Panc1 (cell line): ENCODE results near the gene POLE. TPM values are rescaled to one million over a fixed set of nuclear protein-coding genes. Genes with fewer than 3 reads are reported as not detected.

Experiments used
- ATAC-seq: fragments of 200-7000 bp; cut with Tn5 transposase; 2 replicates; pipeline ENCODE4 v1.9.1; 2020; ENCODE audit warnings: mild to moderate bottlenecking, moderate library complexity
- BruUV-seq: library from RNA; stranded (reverse); fragments of 400-500 nt; replicated peaks from 2 replicates; lab custom pipeline; 2021; lab: Mats Ljungman, UMichigan
- CTCF ChIA-PET: fragments of 300-600 bp; sonication (Branson Sonifier 250); formaldehyde crosslinking; loops from one replicate; lab custom pipeline; 2022; ENCODE audit warnings: antibody characterized with exemption; lab: Charles Lee
- POLR2A ChIA-PET: fragments of 300-600 bp; sonication (Branson Sonifier 250); formaldehyde crosslinking; loops from one replicate; lab custom pipeline; 2022; ENCODE audit warnings: antibody characterized with exemption; lab: Charles Lee
- DNase-seq: peaks from one replicate; pipeline ENCODE4 v3.0.0-alpha.2; 2010; ENCODE audit warnings: low read depth, low spot score
- H3K27ac ChIP-seq: 2 replicates; pipeline ENCODE4 v1.5.1; 2011; ENCODE audit warnings: mild to moderate bottlenecking, low read length, inconsistent platforms
- H3K27me3 ChIP-seq: fragments of 200-500 bp; sonication (Bioruptor generic); 2 replicates; pipeline ENCODE4 v1.6.0; 2014; ENCODE audit warnings: low read length, inconsistent platforms; ENCODE audit not compliant: control insufficient read depth, insufficient read depth
- H3K36me3 ChIP-seq: fragments of 200-500 bp; sonication (Bioruptor generic); 2 replicates; pipeline ENCODE4 v1.5.1; 2014; ENCODE audit warnings: inconsistent platforms, mild to moderate bottlenecking, low read length, moderate library complexity; ENCODE audit not compliant: control insufficient read depth, insufficient read depth
- H3K4me1 ChIP-seq: 2 replicates; pipeline ENCODE4 v1.5.1; 2011; ENCODE audit warnings: inconsistent platforms, mild to moderate bottlenecking, low read length, moderate library complexity; ENCODE audit not compliant: control insufficient read depth, insufficient read depth
- H3K4me3 ChIP-seq, 2 experiments: 2 replicates each; pipeline ENCODE4 v1.5.1; 2011 to 2012; ENCODE audit warnings: low read depth in 2 of 2, low read length in 2 of 2, mild to moderate bottlenecking in 2 of 2, inconsistent platforms in 1 of 2, moderate library complexity in 1 of 2
- H3K9me3 ChIP-seq: fragments of 200-500 bp; sonication (Bioruptor generic); 2 replicates; pipeline ENCODE4 v1.5.1; 2014; ENCODE audit warnings: low read depth, mild to moderate bottlenecking, inconsistent platforms, low read length, moderate library complexity; ENCODE audit not compliant: control insufficient read depth, insufficient read depth
- POLR2AphosphoS5 ChIP-seq: IDR thresholded peaks from 2 replicates; pipeline ENCODE4 v1.6.1; 2012; ENCODE audit warnings: mild to moderate bottlenecking, low read depth, low read length, moderate library complexity
- SIN3A ChIP-seq: IDR thresholded peaks from 2 replicates; pipeline ENCODE4 v1.6.1; 2012; ENCODE audit warnings: low read depth, mild to moderate bottlenecking, low read length, moderate library complexity, borderline replicate concordance; ENCODE audit not compliant: insufficient read depth
- TCF7L2 ChIP-seq: IDR thresholded peaks from 2 replicates; pipeline ENCODE4 v1.6.1; 2011; ENCODE audit warnings: mild to moderate bottlenecking, low read depth, low read length, inconsistent platforms
- in situ Hi-C: cut with HindIII; loops from 2 replicates; pipeline ENCODE4 v1.10.0; 2016; ENCODE audit warnings: low sequenced_read_pairs, low pct_unique_long_range_greater_than_20kb
- intact Hi-C: fragments of 100-400 bp; cut with micrococcal nuclease; formaldehyde crosslinking; loops from one replicate; pipeline ENCODE4 v1.10.0; 2022; ENCODE audit not compliant: unreplicated experiment
- total RNA-seq: library from RNA; stranded (reverse); gene quantifications from one replicate; pipeline ENCODE4 v1.2.1, GENCODE V29; 2021; ENCODE audit not compliant: unreplicated experiment
- TF ChIP-seq, protein P1 (sequence below): fragments of 450-650 bp; IDR thresholded peaks from 2 replicates; pipeline ENCODE4 v1.5.1; 2017; ENCODE audit warnings: mild to moderate bottlenecking
- TF ChIP-seq, protein P2 (sequence below), 2 experiments: IDR thresholded peaks; 2 replicates each; pipeline ENCODE4 v1.6.1; 2011 to 2012; ENCODE audit warnings: low read depth in 2 of 2, control low read depth in 1 of 2, low read length in 1 of 2, mild to moderate bottlenecking in 1 of 2, moderate library complexity in 1 of 2; ENCODE audit not compliant: insufficient read depth in 1 of 2

The POLE gene
- total RNA-seq, 1 experiment from 2014 or later: 112 TPM

DNA sequence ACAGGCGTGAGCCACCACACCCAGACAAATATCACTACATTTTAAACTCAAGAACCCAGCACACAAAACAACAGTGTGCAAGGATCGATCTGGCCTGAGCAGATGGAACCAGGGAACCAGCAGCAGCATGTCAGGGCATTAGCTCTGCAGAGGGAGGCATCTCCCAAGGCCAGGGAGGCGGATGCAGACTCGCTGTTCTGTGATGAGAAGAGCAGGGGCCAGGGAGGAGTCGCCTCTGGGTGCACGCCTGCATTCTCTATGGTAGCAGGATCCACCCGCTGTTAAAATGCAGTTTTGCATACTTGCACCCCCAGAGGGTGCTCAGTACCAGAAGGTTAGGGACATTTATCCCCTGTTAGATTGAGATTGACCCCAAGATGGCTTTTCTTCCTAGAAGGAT is 41.4 kb upstream of the POLE start:
- no TSS peak for BruUV-seq
- in situ Hi-C loops: no loop called here
- no peak overlapping the region for H3K27ac ChIP-seq
- peaks cover 25% of the 10 kb centered on the region for H3K36me3 ChIP-seq
- H3K4me1 ChIP-seq: peaks cover 10% of the 10 kb centered on the region
- POLR2A ChIA-PET: no interaction called here
- no peak for DNase-seq
- H3K27me3 ChIP-seq: no peaks in the 10 kb centered on the region
- intact Hi-C loops: no loop called here
- TF ChIP-seq SIN3A: no peak
- TF ChIP-seq POLR2AphosphoS5: no peak
- TF ChIP-seq TCF7L2: no peak
- TF ChIP-seq, protein P1, sequence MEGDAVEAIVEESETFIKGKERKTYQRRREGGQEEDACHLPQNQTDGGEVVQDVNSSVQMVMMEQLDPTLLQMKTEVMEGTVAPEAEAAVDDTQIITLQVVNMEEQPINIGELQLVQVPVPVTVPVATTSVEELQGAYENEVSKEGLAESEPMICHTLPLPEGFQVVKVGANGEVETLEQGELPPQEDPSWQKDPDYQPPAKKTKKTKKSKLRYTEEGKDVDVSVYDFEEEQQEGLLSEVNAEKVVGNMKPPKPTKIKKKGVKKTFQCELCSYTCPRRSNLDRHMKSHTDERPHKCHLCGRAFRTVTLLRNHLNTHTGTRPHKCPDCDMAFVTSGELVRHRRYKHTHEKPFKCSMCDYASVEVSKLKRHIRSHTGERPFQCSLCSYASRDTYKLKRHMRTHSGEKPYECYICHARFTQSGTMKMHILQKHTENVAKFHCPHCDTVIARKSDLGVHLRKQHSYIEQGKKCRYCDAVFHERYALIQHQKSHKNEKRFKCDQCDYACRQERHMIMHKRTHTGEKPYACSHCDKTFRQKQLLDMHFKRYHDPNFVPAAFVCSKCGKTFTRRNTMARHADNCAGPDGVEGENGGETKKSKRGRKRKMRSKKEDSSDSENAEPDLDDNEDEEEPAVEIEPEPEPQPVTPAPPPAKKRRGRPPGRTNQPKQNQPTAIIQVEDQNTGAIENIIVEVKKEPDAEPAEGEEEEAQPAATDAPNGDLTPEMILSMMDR: no peak
- TF ChIP-seq, protein P2, sequence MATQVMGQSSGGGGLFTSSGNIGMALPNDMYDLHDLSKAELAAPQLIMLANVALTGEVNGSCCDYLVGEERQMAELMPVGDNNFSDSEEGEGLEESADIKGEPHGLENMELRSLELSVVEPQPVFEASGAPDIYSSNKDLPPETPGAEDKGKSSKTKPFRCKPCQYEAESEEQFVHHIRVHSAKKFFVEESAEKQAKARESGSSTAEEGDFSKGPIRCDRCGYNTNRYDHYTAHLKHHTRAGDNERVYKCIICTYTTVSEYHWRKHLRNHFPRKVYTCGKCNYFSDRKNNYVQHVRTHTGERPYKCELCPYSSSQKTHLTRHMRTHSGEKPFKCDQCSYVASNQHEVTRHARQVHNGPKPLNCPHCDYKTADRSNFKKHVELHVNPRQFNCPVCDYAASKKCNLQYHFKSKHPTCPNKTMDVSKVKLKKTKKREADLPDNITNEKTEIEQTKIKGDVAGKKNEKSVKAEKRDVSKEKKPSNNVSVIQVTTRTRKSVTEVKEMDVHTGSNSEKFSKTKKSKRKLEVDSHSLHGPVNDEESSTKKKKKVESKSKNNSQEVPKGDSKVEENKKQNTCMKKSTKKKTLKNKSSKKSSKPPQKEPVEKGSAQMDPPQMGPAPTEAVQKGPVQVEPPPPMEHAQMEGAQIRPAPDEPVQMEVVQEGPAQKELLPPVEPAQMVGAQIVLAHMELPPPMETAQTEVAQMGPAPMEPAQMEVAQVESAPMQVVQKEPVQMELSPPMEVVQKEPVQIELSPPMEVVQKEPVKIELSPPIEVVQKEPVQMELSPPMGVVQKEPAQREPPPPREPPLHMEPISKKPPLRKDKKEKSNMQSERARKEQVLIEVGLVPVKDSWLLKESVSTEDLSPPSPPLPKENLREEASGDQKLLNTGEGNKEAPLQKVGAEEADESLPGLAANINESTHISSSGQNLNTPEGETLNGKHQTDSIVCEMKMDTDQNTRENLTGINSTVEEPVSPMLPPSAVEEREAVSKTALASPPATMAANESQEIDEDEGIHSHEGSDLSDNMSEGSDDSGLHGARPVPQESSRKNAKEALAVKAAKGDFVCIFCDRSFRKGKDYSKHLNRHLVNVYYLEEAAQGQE (IDR thresholded peaks at IDR 0.05; ENCODE audit: insufficient read depth in 1 of 2, low read depth in 2 of 2, low read length in 1 of 2): no peak
- ATAC-seq: no peak
- no peaks in the 10 kb centered on the region for H3K9me3 ChIP-seq
- no peak overlapping the region for H3K4me3 ChIP-seq
- CTCF ChIA-PET: no interaction called here

DNA sequence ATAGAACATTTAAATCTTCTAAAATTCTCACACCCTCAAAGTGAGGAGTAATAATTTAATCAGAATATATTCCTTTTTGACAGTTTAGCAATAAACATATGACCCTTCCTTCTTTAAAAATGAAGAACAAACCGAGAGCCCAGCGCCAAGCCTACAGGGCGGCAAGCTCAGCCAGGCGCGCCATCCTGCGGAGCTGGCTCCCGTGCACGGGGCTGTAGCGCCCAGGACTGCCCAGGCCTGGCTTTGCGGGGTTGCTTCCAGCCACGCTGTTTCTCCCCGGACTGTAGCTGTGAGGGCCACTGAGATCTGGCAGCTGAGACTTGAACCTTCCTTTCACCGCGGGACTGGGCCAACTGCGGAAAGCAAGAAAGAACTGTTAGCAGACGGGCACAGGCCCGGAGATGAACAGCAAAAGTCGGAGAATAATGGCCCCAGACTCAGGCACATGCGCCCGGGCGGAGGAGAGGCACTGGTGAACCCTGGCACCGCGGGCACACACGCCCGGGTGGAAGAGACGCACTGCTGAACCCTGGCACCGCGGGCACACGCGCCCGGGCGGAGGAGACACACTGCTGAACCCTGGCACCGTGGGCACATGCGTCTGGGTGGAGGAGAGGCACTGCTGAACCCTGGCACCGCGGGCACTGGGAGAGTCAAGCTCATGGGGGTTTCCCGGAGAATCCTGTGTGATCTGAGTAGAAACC is 40.1 kb upstream of the POLE start:
- peaks cover 13% of the 10 kb centered on the region for H3K4me1 ChIP-seq
- ATAC-seq (no peak), DNase-seq (no peak)
- H3K36me3 ChIP-seq: peaks cover 25% of the 10 kb centered on the region
- intact Hi-C loops (no loop called here), in situ Hi-C loops (no loop called here)
- TF ChIP-seq POLR2AphosphoS5: no peak
- H3K27ac ChIP-seq: no peak overlapping the region
- POLR2A ChIA-PET: no interaction called here
- no TSS peak for BruUV-seq
- CTCF ChIA-PET: no interaction called here
- no peaks in the 10 kb centered on the region for H3K27me3 ChIP-seq
- no peaks in the 10 kb centered on the region for H3K9me3 ChIP-seq
- H3K4me3 ChIP-seq: no peak overlapping the region

DNA sequence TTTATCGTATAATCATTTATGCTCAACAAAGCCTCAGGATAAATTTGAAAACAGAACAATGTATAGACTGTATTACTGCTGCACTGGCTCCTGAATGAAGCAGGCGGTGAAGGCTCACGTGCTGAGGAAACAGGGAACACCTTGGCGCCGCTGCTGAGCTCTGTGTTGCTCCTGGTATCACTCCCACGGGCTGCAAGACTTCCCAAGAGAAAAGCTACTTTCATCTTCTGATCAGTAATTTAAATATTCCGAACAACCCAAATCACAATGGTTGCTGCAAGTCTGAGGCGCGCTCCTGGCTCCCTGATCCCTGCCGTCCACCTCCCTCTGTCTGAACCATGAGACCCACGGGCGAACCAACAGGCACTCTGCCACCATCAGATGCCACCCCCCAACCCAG is 39.2 kb upstream of the POLE start:
- ChIA-PET CTCF (no interaction called here), POLR2A (no interaction called here)
- H3K36me3 ChIP-seq: peaks cover 25% of the 10 kb centered on the region
- no peak overlapping the region for H3K27ac ChIP-seq
- DNase-seq (no peak), ATAC-seq (no peak)
- peaks cover 13% of the 10 kb centered on the region for H3K4me1 ChIP-seq
- BruUV-seq: TSS peak; percentile 53
- no peak overlapping the region for H3K4me3 ChIP-seq
- TF ChIP-seq SIN3A: no peak
- TF ChIP-seq, protein P2 (IDR thresholded peaks at IDR 0.05; ENCODE audit: insufficient read depth in 1 of 2, low read depth in 2 of 2, low read length in 1 of 2): no peak
- TF ChIP-seq TCF7L2: no peak
- 0 out of 2 replicates have a peak, but pooled peaks have one; percentile 34 for TF ChIP-seq POLR2AphosphoS5
- TF ChIP-seq, protein P1: no peak
- intact Hi-C loops: no loop called here
- in situ Hi-C loops: no loop called here
- no peaks in the 10 kb centered on the region for H3K9me3 ChIP-seq
- H3K27me3 ChIP-seq: no peaks in the 10 kb centered on the region
